ENCODE measurements around the gene DLG2. TPM values are rescaled to one million over a fixed set of nuclear protein-coding genes. Genes with fewer than 3 reads are reported as not detected.

The DLG2 gene
- total and polyA plus RNA-seq, 2 donors (not counting 3 experiments of a cell fraction or from before 2014, with no cell fraction given): 0.15 to 1.1 TPM

GRCh38 chr11:85540635-85541205 is 86.4 kb downstream of the DLG2 start:
- dilution Hi-C loops (cut with MboI; ENCODE audit: extremely low pct_ligation_motif_present, low sequenced_read_pairs): no loop called here
- no peak for DNase-seq (ENCODE audit: low read depth, low spot score)
- Histone ChIP-seq H3K9me1 (replicated peaks; ENCODE audit: control insufficient read depth, extremely low read depth, insufficient read depth, low read length) (no peaks in the 10 kb centered on the region), H3K36me3 (ENCODE audit: control insufficient read depth in 2 of 2, extremely low read depth in 1 of 2, insufficient read depth in 2 of 2, low read length in 2 of 2) (no peaks in the 10 kb centered on the region), H3K4me1 (ENCODE audit: control insufficient read depth, extremely low read depth, insufficient read depth, low read length) (no peaks in the 10 kb centered on the region), H3K27me3 (ENCODE audit: control insufficient read depth in 2 of 2, insufficient read depth in 2 of 2, low read length in 2 of 2) (no peaks in the 10 kb centered on the region), H3K9ac (replicated peaks; ENCODE audit: extremely low read depth, insufficient read depth, low read length) (no peak overlapping the region), H3K9me3 (replicated peaks; ENCODE audit: control insufficient read depth, insufficient read depth, low read length) (no peaks in the 10 kb centered on the region), H3K4me2 (ENCODE audit: insufficient read depth, low read length) (no peak overlapping the region), H3K4me3 (replicated peaks in 1 of 3; ENCODE audit: insufficient read depth in 1 of 3, low read depth in 1 of 3, low read length in 3 of 3) (no peak overlapping the region), H3K27ac (ENCODE audit: insufficient read depth, low read depth, low read length) (no peak overlapping the region), H2AFZ (ENCODE audit: low read depth, low read length) (no peak overlapping the region), H3K79me2 (ENCODE audit: control insufficient read depth, insufficient read depth, low read length) (no peaks in the 10 kb centered on the region), H4K20me1 (replicated peaks; ENCODE audit: control insufficient read depth, extremely low read depth, insufficient read depth, low read length) (no peaks in the 10 kb centered on the region)
- no peak for TF ChIP-seq POLR2A (IDR thresholded peaks at IDR 0.05; ENCODE audit: low read depth, low read length)
- no peak for TF ChIP-seq POLR2AphosphoS5 (IDR thresholded peaks at IDR 0.05; ENCODE audit: insufficient read depth, low read depth, low read length)
- TF ChIP-seq MYC (IDR thresholded peaks at IDR 0.05; ENCODE audit: low read depth, low read length): no peak
- no peak for TF ChIP-seq JUN (IDR thresholded peaks at IDR 0.05; ENCODE audit: borderline replicate concordance, insufficient read depth, insufficient read length, low read depth)
- no peak for TF ChIP-seq MAX (IDR thresholded peaks at IDR 0.05; ENCODE audit: insufficient read depth, insufficient read length)
- TF ChIP-seq EZH2 (IDR thresholded peaks at IDR 0.05; ENCODE audit: borderline replicate concordance, low read depth, low read length, severe bottlenecking): no peak
- TF ChIP-seq GATA2 (IDR thresholded peaks at IDR 0.05; ENCODE audit: insufficient read depth, insufficient read length, low read depth, low read length): no peak
- no peak for TF ChIP-seq CTCF (IDR thresholded peaks at IDR 0.05; ENCODE audit: extremely low read depth in 1 of 2, insufficient read depth in 1 of 2, low read depth in 1 of 2, low read length in 2 of 2)
- no peak for TF ChIP-seq FOS (IDR thresholded peaks at IDR 0.05; ENCODE audit: borderline replicate concordance, insufficient read depth, low read length)
- intact Hi-C loops (cut with micrococcal nuclease): no loop called here
- FAIRE-seq: no peak
- ChIA-PET POLR2A (no interaction called here), CTCF (no interaction called here)
- BruUV-seq (replicated peaks): no TSS peak
